ENCODE results near the gene KSR2. TPM values are rescaled to one million over a fixed set of nuclear protein-coding genes. Genes with fewer than 3 reads are reported as not detected.

The KSR2 gene
- total RNA-seq, 1 experiment from 2014 or later, result 1.3 TPM

DNA sequence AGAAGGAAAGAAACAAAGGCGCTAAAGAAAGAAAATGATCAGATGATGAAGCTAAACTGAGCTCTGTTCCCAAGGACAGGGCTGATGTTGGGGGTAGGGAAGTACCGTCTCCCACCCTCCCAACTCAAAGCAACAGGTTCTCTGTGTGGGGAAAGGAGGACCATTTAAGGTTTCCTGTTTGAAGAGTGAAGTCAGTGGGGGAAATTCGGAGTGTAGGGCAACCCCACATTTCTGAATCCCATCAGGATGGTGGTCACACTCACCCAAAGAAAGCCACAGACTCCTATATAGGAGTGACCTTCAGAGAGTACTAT is 131.1 kb downstream of the KSR2 start:
- Histone ChIP-seq H3K9me3 (ENCODE audit: control insufficient read depth, low read depth, low read length) (no peaks in the 10 kb centered on the region), H3K79me1 (ENCODE audit: insufficient read depth, low read depth, low read length, poor library complexity, severe bottlenecking) (no peaks in the 10 kb centered on the region)

More for the DNA sequence above, 131.1 kb downstream of the KSR2 start:
- H3K14ac ChIP-seq (ENCODE audit: insufficient read depth, low read length), result no peak overlapping the region
- H3K4me2 ChIP-seq (ENCODE audit: insufficient read depth, insufficient read length, low read length), result peak overlapping the region; percentile 48
- H3K4me3 Mint-ChIP-seq, result no peak overlapping the region
- no peak overlapping the region for H4K5ac ChIP-seq (ENCODE audit: insufficient read length, low read depth, low read length)
- no peak overlapping the region for H3K18ac ChIP-seq (ENCODE audit: insufficient read length, low read depth, low read length)
- no peaks in the 10 kb centered on the region; the same call in 1 of the 2 replicates for H3K4me1 ChIP-seq (ENCODE audit: insufficient read depth, low read length)
- H3T11ph ChIP-seq (ENCODE audit: low read length), result no peak overlapping the region
- no peak overlapping the region for H2AFZ ChIP-seq (ENCODE audit: low read length)
- no peak overlapping the region for H2BK5ac ChIP-seq (ENCODE audit: insufficient read length, low read length)
- H3K23ac ChIP-seq (ENCODE audit: insufficient read length, low read depth, low read length), result no peak overlapping the region
- H2BK15ac ChIP-seq (ENCODE audit: low read depth, low read length), result no peak overlapping the region
- TF ChIP-seq, protein P1, sequence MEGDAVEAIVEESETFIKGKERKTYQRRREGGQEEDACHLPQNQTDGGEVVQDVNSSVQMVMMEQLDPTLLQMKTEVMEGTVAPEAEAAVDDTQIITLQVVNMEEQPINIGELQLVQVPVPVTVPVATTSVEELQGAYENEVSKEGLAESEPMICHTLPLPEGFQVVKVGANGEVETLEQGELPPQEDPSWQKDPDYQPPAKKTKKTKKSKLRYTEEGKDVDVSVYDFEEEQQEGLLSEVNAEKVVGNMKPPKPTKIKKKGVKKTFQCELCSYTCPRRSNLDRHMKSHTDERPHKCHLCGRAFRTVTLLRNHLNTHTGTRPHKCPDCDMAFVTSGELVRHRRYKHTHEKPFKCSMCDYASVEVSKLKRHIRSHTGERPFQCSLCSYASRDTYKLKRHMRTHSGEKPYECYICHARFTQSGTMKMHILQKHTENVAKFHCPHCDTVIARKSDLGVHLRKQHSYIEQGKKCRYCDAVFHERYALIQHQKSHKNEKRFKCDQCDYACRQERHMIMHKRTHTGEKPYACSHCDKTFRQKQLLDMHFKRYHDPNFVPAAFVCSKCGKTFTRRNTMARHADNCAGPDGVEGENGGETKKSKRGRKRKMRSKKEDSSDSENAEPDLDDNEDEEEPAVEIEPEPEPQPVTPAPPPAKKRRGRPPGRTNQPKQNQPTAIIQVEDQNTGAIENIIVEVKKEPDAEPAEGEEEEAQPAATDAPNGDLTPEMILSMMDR (conservative IDR thresholded peaks at IDR 0.05), result no peak
- no peak overlapping the region for H2BK12ac ChIP-seq (ENCODE audit: insufficient read length, low read depth, low read length)
- no peak for DNase-seq
- peaks cover 2 to 3% of the 10 kb centered on the region in 2 experiments for H3K9me3 Mint-ChIP-seq
- H2BK120ac ChIP-seq (ENCODE audit: low read depth, low read length, poor library complexity, severe bottlenecking), result no peak overlapping the region
- H3K79me2 ChIP-seq (ENCODE audit: insufficient read depth, low read length), result no peaks in the 10 kb centered on the region
- H4K8ac ChIP-seq (replicated peaks; ENCODE audit: insufficient read length, low read depth, low read length), result no peak overlapping the region
- no peak overlapping the region for H2BK20ac ChIP-seq (ENCODE audit: low read depth, low read length, poor library complexity, severe bottlenecking)
- no peak overlapping the region for H3K9ac ChIP-seq (ENCODE audit: extremely low read depth, insufficient read length, low read length)
- H4K20me1 ChIP-seq (ENCODE audit: control insufficient read depth, insufficient read depth, insufficient read length), result no peaks in the 10 kb centered on the region
- no CpG with 5 or more reads among the region's 3 CpGs for WGBS (ENCODE audit: extremely low coverage, insufficient read length, low lambda C conversion rate)
- no peak overlapping the region for H2AK5ac ChIP-seq (ENCODE audit: insufficient read length, low read length)
- peak overlapping the region in 1 of 3 experiments; percentile 54; a peak in 1 of 7 replicates for H3K27ac Mint-ChIP-seq
- no peaks in the 10 kb centered on the region for H3K27me3 ChIP-seq (ENCODE audit: insufficient read depth, low read length)
- no peaks in the 10 kb centered on the region for H3K23me2 ChIP-seq (ENCODE audit: insufficient read length, low read depth, low read length, poor library complexity, severe bottlenecking)
- no peak overlapping the region for H4K91ac ChIP-seq (ENCODE audit: insufficient read length, low read depth, low read length)
- peaks cover 0 to 4% (median 0%) of the 10 kb centered on the region in 3 experiments; a peak in 2 of 7 replicates for H3K36me3 Mint-ChIP-seq (ENCODE audit: insufficient read depth in 1 of 3, low read depth in 3 of 3)
- no peak overlapping the region for H3K56ac ChIP-seq (ENCODE audit: insufficient read length, low read depth, low read length)
- H3K27me3 Mint-ChIP-seq (ENCODE audit: low read depth), result no peaks in the 10 kb centered on the region; the same call in none of the 2 replicates
- H3K4me1 Mint-ChIP-seq, result peaks cover 19 to 22% of the 10 kb centered on the region in 2 experiments
- H3K4ac ChIP-seq (ENCODE audit: low read depth, low read length), result no peak overlapping the region
- H3K27ac ChIP-seq (ENCODE audit: insufficient read length, low read depth, low read length), result no peak overlapping the region

All from H9 (cell line).